Measurements from ENCODE around the gene PAMR1.

GRCh38 chr11:35403765-35404387, 121.5 kb downstream of the PAMR1 start:
- TF ChIP-seq CTCF (IDR thresholded peaks at IDR 0.05) = no peak
- TF ChIP-seq POLR2A (IDR thresholded peaks at IDR 0.05) = no peak
